WTC11 (cell line): ENCODE data around the gene MESP1.

Experiments used
- CTCF ChIP-seq: fragments of 200-600 bp; IDR thresholded peaks from 2 replicates; pipeline ENCODE4 v1.8.0; 2022; ENCODE audit warnings: antibody characterized with exemption
- ESRRA ChIP-seq: sonication (generic); formaldehyde crosslinking; IDR thresholded peaks from 2 replicates; pipeline ENCODE4 v1.8.1; 2022; ENCODE audit warnings: mild to moderate bottlenecking, missing genetic modification reagents, borderline replicate concordance
- TF ChIP-seq, protein P1 (sequence below): sonication (generic); formaldehyde crosslinking; IDR thresholded peaks from 2 replicates; pipeline ENCODE4 v1.8.1; 2022; ENCODE audit warnings: missing genetic modification reagents, borderline replicate concordance
- TF ChIP-seq, protein P2 (sequence below): sonication (generic); formaldehyde crosslinking; IDR thresholded peaks from 2 replicates; pipeline ENCODE4 v1.8.1; 2022; ENCODE audit warnings: low read depth, missing genetic modification reagents, borderline replicate concordance

DNA sequence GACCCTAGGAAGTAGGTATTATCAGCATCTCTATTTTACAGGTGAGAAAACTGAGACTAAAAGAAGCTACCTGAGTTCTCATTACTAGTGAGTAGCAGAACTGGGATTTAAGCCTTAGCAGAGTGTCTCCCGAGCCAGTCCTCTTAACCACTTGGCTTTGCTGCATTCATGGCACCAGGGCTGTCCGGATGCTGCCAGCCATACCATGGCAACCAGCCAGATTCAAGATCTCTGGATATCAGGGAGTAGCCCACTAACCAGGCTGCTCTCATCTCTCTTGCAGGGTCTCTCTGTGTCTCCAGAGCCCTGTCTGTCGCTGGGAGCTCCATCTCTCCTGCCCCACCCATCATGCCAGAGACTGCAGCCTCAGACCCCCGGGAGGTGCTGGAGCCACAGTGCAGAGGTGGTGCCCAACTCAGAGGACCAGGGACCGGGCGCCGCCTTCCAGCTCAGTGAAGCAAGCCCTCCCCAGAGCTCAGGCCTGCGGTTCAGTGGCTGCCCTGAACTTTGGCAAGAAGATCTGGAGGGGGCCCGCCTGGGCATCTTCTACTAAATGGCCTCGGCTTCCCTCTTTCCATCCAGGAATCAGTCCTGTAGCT is 26.8 kb upstream of the MESP1 start:
- TF ChIP-seq CTCF (no peak), ESRRA (CRISPR knock-in tag) (no peak)
- TF ChIP-seq, protein P1, sequence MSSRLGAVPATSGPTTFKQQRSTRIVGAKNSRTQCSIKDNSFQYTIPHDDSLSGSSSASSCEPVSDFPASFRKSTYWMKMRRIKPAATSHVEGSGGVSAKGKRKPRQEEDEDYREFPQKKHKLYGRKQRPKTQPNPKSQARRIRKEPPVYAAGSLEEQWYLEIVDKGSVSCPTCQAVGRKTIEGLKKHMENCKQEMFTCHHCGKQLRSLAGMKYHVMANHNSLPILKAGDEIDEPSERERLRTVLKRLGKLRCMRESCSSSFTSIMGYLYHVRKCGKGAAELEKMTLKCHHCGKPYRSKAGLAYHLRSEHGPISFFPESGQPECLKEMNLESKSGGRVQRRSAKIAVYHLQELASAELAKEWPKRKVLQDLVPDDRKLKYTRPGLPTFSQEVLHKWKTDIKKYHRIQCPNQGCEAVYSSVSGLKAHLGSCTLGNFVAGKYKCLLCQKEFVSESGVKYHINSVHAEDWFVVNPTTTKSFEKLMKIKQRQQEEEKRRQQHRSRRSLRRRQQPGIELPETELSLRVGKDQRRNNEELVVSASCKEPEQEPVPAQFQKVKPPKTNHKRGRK = no peak
- TF ChIP-seq, protein P2, sequence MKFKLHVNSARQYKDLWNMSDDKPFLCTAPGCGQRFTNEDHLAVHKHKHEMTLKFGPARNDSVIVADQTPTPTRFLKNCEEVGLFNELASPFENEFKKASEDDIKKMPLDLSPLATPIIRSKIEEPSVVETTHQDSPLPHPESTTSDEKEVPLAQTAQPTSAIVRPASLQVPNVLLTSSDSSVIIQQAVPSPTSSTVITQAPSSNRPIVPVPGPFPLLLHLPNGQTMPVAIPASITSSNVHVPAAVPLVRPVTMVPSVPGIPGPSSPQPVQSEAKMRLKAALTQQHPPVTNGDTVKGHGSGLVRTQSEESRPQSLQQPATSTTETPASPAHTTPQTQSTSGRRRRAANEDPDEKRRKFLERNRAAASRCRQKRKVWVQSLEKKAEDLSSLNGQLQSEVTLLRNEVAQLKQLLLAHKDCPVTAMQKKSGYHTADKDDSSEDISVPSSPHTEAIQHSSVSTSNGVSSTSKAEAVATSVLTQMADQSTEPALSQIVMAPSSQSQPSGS = no peak
